OCI-LY7 (cell line): ENCODE data around the gene POLR2L. TPM values are rescaled to one million over a fixed set of nuclear protein-coding genes. Genes with fewer than 3 reads are reported as not detected.

Experiments used
- BruUV-seq: library from RNA; stranded (reverse); fragments of 400-500 nt; replicated peaks from 2 replicates; lab custom pipeline; 2021; lab: Mats Ljungman, UMichigan
- CTCF ChIA-PET: fragments of 300-600 bp; sonication (Branson Sonifier 250); formaldehyde crosslinking; loops from one replicate; lab custom pipeline; 2022; ENCODE audit warnings: antibody characterized with exemption; ENCODE audit not compliant: unreplicated experiment; lab: Charles Lee
- POLR2A ChIA-PET: fragments of 300-600 bp; sonication (Branson Sonifier 250); formaldehyde crosslinking; loops from one replicate; lab custom pipeline; 2022; ENCODE audit warnings: antibody characterized with exemption; lab: Charles Lee
- DNase-seq: peaks from one replicate; pipeline ENCODE4 v3.0.0-alpha.2; 2015; ENCODE audit warnings: low spot score
- H2AFZ ChIP-seq: fragments of 200-600 bp; sonication (generic), shearing (Covaris generic); 2 replicates; pipeline ENCODE4 v1.6.1; 2014; ENCODE audit warnings: mild to moderate bottlenecking, antibody characterized with exemption, low read length, moderate library complexity
- H3K27ac ChIP-seq: fragments of 200-600 bp; sonication (generic); 2 replicates; pipeline ENCODE4 v1.5.1; 2014; ENCODE audit warnings: mixed run types, low read depth, mild to moderate bottlenecking, moderate library complexity, low read length, inconsistent platforms; ENCODE audit not compliant: poor library complexity, severe bottlenecking
- H3K36me3 ChIP-seq: fragments of 200-600 bp; sonication (generic); 2 replicates; pipeline ENCODE4 v1.6.1; 2014; ENCODE audit warnings: mild to moderate bottlenecking, antibody characterized with exemption, low read length, moderate library complexity, mixed read lengths; ENCODE audit not compliant: insufficient read depth
- H3K4me1 ChIP-seq: fragments of 200-600 bp; sonication (generic); 2 replicates; pipeline ENCODE4 v1.5.1; 2014; ENCODE audit warnings: mild to moderate bottlenecking, low read length; ENCODE audit not compliant: insufficient read depth, poor library complexity, severe bottlenecking
- H3K4me2 ChIP-seq: fragments of 200-600 bp; sonication (generic); 2 replicates; pipeline ENCODE4 v1.6.1; 2014; ENCODE audit warnings: mild to moderate bottlenecking, low read length
- H3K4me3 ChIP-seq: fragments of 200-600 bp; sonication (generic); 2 replicates; pipeline ENCODE4 v1.5.1; 2014; ENCODE audit warnings: mild to moderate bottlenecking, low read depth, low read length; ENCODE audit not compliant: poor library complexity, severe bottlenecking
- H3K79me2 ChIP-seq: fragments of 200-600 bp; sonication (generic); 2 replicates; pipeline ENCODE4 v1.6.1; 2016; ENCODE audit warnings: low read depth, mild to moderate bottlenecking, low read length, moderate library complexity, mixed read lengths; ENCODE audit not compliant: insufficient read depth
- H3K9me2 ChIP-seq: fragments of 200-600 bp; sonication (generic); 2 replicates; pipeline ENCODE4 v1.6.1; 2016; ENCODE audit warnings: mild to moderate bottlenecking, low read length, mixed read lengths; ENCODE audit not compliant: insufficient read depth
- H3K9me3 ChIP-seq: fragments of 200-600 bp; sonication (generic); 2 replicates; pipeline ENCODE4 v1.6.1; 2014; ENCODE audit warnings: mild to moderate bottlenecking, mixed run types, low read length, mixed read lengths
- H4K20me1 ChIP-seq: fragments of 200-600 bp; sonication (generic); 2 replicates; pipeline ENCODE4 v1.6.1; 2014; ENCODE audit warnings: mild to moderate bottlenecking, antibody characterized with exemption, low read length, moderate library complexity, mixed read lengths; ENCODE audit not compliant: insufficient read depth
- CTCF ChIP-seq: fragments of 200-600 bp; sonication (generic); conservative IDR thresholded peaks from 2 replicates; pipeline ENCODE4 v1.5.1; 2014; ENCODE audit warnings: mild to moderate bottlenecking, antibody characterized with exemption, low read length, moderate library complexity, mixed read lengths
- EZH2phosphoT487 ChIP-seq: fragments of 200-600 bp; sonication (generic); IDR thresholded peaks from 2 replicates; pipeline ENCODE4 v1.6.1; 2018; ENCODE audit warnings: low read depth, borderline replicate concordance, mild to moderate bottlenecking, mixed run types, antibody characterized with exemption, low read length, moderate library complexity, mixed read lengths
- intact Hi-C: fragments of 100-400 bp; cut with micrococcal nuclease; formaldehyde crosslinking; loops from one replicate; pipeline ENCODE4 v1.10.0; 2022; ENCODE audit not compliant: unreplicated experiment
- total RNA-seq, 2 experiments: library from RNA; depleted of rRNA in 1 of 2; stranded (reverse); fragments of >200 nt in 1 of 2; shearing (Covaris generic) in 1 of 2; gene quantifications; 2 replicates each; pipeline ENCODE4 v1.2.3, GENCODE V29; 2014 to 2022

POLR2L gene
- total RNA-seq, 2 experiments from 2014 or later = 88.3 to 206 TPM

DNA sequence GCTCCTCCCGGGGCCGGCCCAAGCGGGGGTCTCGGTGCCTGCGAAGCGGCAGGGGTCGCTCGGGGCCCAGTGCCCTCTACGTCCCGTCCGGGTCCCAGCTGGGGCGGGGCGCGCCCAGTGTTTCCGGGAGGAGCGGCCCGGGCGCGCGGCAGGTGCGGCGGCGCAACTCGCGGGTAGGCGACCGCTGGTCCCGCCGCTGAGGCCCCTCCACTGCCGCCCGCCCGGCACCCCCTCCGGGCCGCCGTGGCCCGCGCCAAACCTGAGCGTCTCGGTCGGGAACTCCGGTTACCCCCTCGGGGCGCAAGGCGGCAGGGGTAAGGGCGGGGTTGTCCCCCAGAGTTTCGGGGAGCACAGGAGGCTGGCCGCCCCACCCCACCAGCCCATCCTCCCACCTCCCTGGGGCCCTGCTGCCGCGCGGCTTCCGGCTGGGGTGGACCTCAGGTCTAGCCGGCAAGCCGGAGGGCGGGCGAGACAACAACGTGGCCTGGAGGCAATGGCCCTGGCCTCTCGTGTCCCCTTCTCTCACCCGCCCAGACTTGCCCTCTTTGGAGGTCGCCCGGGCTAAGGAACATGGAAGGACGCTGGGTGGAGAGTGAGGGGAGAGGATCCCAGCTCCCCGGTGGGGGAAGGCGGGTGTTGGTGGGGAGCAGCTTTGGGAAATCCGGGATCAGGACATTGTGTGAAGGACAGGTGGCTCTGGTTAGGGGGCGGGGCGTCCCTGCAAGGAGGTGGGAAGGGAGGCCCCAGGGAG, 15.0 kb downstream of the POLR2L start:
- H3K4me3 ChIP-seq = peak overlapping the region; percentile 62
- no peaks in the 10 kb centered on the region for H3K79me2 ChIP-seq
- no peaks in the 10 kb centered on the region for H3K9me3 ChIP-seq
- intact Hi-C loops = no loop called here
- ChIA-PET CTCF (no interaction called here), POLR2A (interaction anchor here (0.8 kb wide), 1 partner anchor 8 kb away, joined by 3 read pairs; no protein-coding TSS in a partner anchor)
- no peaks in the 10 kb centered on the region for H3K9me2 ChIP-seq
- H3K4me1 ChIP-seq = peaks cover 36% of the 10 kb centered on the region
- H4K20me1 ChIP-seq = no peaks in the 10 kb centered on the region
- DNase-seq = peak; percentile 43
- no TSS peak for BruUV-seq
- H3K36me3 ChIP-seq = no peaks in the 10 kb centered on the region
- no peak for TF ChIP-seq EZH2phosphoT487
- no peak for TF ChIP-seq CTCF
- H2AFZ ChIP-seq = peak overlapping the region; percentile 59; the same call in 1 of the 2 replicates
- H3K27ac ChIP-seq = no peak overlapping the region
- peak overlapping the region; percentile 76 for H3K4me2 ChIP-seq

- Histone ChIP-seq H3K9me3 (no peaks in the 10 kb centered on the region), H3K36me3 (no peaks in the 10 kb centered on the region), H3K4me3 (peak overlapping the region; percentile 62), H3K27ac (no peak overlapping the region), H4K20me1 (no peaks in the 10 kb centered on the region), H2AFZ (peak overlapping the region; percentile 59; the same call in 1 of the 2 replicates), H3K79me2 (no peaks in the 10 kb centered on the region), H3K4me1 (peaks cover 36% of the 10 kb centered on the region), H3K4me2 (peak overlapping the region; percentile 76), H3K9me2 (no peaks in the 10 kb centered on the region)
- BruUV-seq = no TSS peak
- intact Hi-C loops = no loop called here
- CTCF ChIA-PET = no interaction called here
- TF ChIP-seq EZH2phosphoT487 (no peak), CTCF (no peak)
- POLR2A ChIA-PET = no interaction called here
- no peak for DNase-seq
These were observed 15.5 kb downstream of the POLR2L start for GRCh38 chr11:826836-827145.

GRCh38 chr11:826227-826621, 16.1 kb downstream of the POLR2L start:
- H3K36me3 ChIP-seq = no peaks in the 10 kb centered on the region
- BruUV-seq = no TSS peak
- no peak overlapping the region for H3K27ac ChIP-seq
- no peak for DNase-seq
- H3K4me2 ChIP-seq = peak overlapping the region; percentile 76; the same call in 1 of the 2 replicates
- no peak for TF ChIP-seq EZH2phosphoT487
- TF ChIP-seq CTCF = no peak
- CTCF ChIA-PET = no interaction called here
- no peaks in the 10 kb centered on the region for H4K20me1 ChIP-seq
- H3K4me1 ChIP-seq = peaks cover 36% of the 10 kb centered on the region
- H3K4me3 ChIP-seq = no peak overlapping the region
- H3K9me2 ChIP-seq = no peaks in the 10 kb centered on the region
- H3K79me2 ChIP-seq = no peaks in the 10 kb centered on the region
- intact Hi-C loops = no loop called here
- POLR2A ChIA-PET = no interaction called here
- no peak overlapping the region for H2AFZ ChIP-seq
- no peaks in the 10 kb centered on the region for H3K9me3 ChIP-seq
